Measurements from ENCODE around the gene STH. TPM values are rescaled to one million over a fixed set of nuclear protein-coding genes. Genes with fewer than 3 reads are reported as not detected.

STH gene
- total RNA-seq, 1 donor from 2014 or later, result not detected

- Histone ChIP-seq H3K4me3 (ENCODE audit: low read depth, low read length) (no peak overlapping the region), H3K27me3 (ENCODE audit: control insufficient read depth, insufficient read depth, low read length) (no peaks in the 10 kb centered on the region), H3K36me3 (ENCODE audit: control insufficient read depth, insufficient read depth, low read length) (no peaks in the 10 kb centered on the region)
- TF ChIP-seq, protein P1, sequence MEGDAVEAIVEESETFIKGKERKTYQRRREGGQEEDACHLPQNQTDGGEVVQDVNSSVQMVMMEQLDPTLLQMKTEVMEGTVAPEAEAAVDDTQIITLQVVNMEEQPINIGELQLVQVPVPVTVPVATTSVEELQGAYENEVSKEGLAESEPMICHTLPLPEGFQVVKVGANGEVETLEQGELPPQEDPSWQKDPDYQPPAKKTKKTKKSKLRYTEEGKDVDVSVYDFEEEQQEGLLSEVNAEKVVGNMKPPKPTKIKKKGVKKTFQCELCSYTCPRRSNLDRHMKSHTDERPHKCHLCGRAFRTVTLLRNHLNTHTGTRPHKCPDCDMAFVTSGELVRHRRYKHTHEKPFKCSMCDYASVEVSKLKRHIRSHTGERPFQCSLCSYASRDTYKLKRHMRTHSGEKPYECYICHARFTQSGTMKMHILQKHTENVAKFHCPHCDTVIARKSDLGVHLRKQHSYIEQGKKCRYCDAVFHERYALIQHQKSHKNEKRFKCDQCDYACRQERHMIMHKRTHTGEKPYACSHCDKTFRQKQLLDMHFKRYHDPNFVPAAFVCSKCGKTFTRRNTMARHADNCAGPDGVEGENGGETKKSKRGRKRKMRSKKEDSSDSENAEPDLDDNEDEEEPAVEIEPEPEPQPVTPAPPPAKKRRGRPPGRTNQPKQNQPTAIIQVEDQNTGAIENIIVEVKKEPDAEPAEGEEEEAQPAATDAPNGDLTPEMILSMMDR (IDR thresholded peaks at IDR 0.05; ENCODE audit: insufficient read depth, low read length, poor library complexity, severe bottlenecking), result no peak
- DNase-seq (ENCODE audit: low read depth), result no peak
Observed at GRCh38 chr17:45958307-45958706, 40.7 kb upstream of the STH start.

DNA sequence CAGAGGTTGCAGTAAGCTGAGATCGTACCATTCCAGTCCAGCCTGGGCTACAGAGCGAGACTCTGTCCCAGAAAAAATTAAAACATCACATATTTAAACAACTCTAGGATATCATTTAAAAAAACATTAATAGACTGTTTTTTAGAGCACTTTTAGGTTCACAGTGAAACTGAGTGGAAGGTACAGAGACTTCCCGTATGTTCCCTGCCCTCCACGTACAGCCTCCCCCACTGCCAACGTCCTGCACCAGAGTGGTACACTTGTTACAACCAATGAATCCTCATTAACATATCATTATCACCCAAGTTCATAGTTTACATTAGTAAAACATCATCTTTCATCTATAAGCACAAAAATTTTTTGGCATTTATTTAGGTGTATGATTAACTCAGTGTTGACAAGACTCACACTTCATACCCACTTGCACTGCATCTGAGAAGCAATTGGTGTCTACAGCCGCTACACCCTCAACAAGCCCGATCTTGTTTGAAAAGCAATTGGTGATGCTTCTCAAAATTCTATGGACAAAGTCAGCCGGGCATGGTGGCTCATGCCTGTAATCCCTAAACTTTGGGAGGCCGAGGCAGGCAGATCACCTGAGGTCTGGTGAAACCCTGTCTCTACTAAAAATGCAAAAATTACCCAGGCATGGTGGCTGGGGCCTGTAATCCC is 39.9 kb upstream of the STH start:
- Histone ChIP-seq H3K36me3 (ENCODE audit: control insufficient read depth, insufficient read depth, low read length) (no peaks in the 10 kb centered on the region), H3K27me3 (ENCODE audit: control insufficient read depth, insufficient read depth, low read length) (no peaks in the 10 kb centered on the region), H3K4me3 (ENCODE audit: low read depth, low read length) (no peak overlapping the region)
- no peak for DNase-seq (ENCODE audit: low read depth)
- TF ChIP-seq, protein P1 (IDR thresholded peaks at IDR 0.05; ENCODE audit: insufficient read depth, low read length, poor library complexity, severe bottlenecking), result no peak

GRCh38 chr17:45960311-45960710 is 38.7 kb upstream of the STH start:
- no peak for DNase-seq (ENCODE audit: low read depth)
- Histone ChIP-seq H3K36me3 (ENCODE audit: control insufficient read depth, insufficient read depth, low read length) (no peaks in the 10 kb centered on the region), H3K4me3 (ENCODE audit: low read depth, low read length) (no peak overlapping the region), H3K27me3 (ENCODE audit: control insufficient read depth, insufficient read depth, low read length) (no peaks in the 10 kb centered on the region)
- TF ChIP-seq, protein P1 (IDR thresholded peaks at IDR 0.05; ENCODE audit: insufficient read depth, low read length, poor library complexity, severe bottlenecking), result no peak

- H3K27me3 ChIP-seq (ENCODE audit: control insufficient read depth, insufficient read depth, low read length), result peaks cover 3% of the 10 kb centered on the region
- no peaks in the 10 kb centered on the region for H3K36me3 ChIP-seq (ENCODE audit: control insufficient read depth, insufficient read depth, low read length)
- no peak for DNase-seq (ENCODE audit: low read depth)
- no peak overlapping the region for H3K4me3 ChIP-seq (ENCODE audit: low read depth, low read length)
- TF ChIP-seq, protein P1 (IDR thresholded peaks at IDR 0.05; ENCODE audit: insufficient read depth, low read length, poor library complexity, severe bottlenecking), result no peak
Observed at GRCh38 chr17:45961206-45961605, 37.8 kb upstream of the STH start.

GRCh38 chr17:45962221-45962972 is 36.7 kb upstream of the STH start:
- DNase-seq (ENCODE audit: low read depth), result no peak
- Histone ChIP-seq H3K4me3 (ENCODE audit: low read depth, low read length) (no peak overlapping the region), H3K36me3 (ENCODE audit: control insufficient read depth, insufficient read depth, low read length) (no peaks in the 10 kb centered on the region), H3K27me3 (ENCODE audit: control insufficient read depth, insufficient read depth, low read length) (peaks cover 6% of the 10 kb centered on the region)
- TF ChIP-seq, protein P1 (IDR thresholded peaks at IDR 0.05; ENCODE audit: insufficient read depth, low read length, poor library complexity, severe bottlenecking), result no peak

All from kidney epithelial cell (primary cell).